GM23338 (cell line): ENCODE results near the gene TMEM273. TPM values are rescaled to one million over a fixed set of nuclear protein-coding genes. Genes with fewer than 3 reads are reported as not detected.

Experiments
- ATAC-seq: fragments of 200-7000 bp; cut with Tn5 transposase; 3 replicates; pipeline ENCODE4 v1.9.1; 2020
- DNase-seq: peaks from one replicate; pipeline ENCODE4 v3.0.0-alpha.2; 2015; ENCODE audit warnings: low spot score
- H2AFZ ChIP-seq: fragments of 200-600 bp; sonication (generic); 2 replicates; pipeline ENCODE4 v1.8.0; 2016; ENCODE audit warnings: antibody characterized with exemption, mild to moderate bottlenecking, moderate library complexity
- H3F3A ChIP-seq: fragments of 200-600 bp; sonication (generic); replicated peaks from 2 replicates; pipeline ENCODE4 v1.8.0; 2017; ENCODE audit warnings: antibody characterized with exemption, mixed run types, low read depth
- H3K27ac ChIP-seq: fragments of 200-600 bp; sonication (generic); 2 replicates; pipeline ENCODE4 v1.6.1; 2016; ENCODE audit warnings: low read depth
- H3K27me3 ChIP-seq: fragments of 200-600 bp; sonication (generic); 2 replicates; pipeline ENCODE4 v1.8.0; 2016; ENCODE audit warnings: mild to moderate bottlenecking, mixed run types, moderate library complexity; ENCODE audit not compliant: insufficient read depth
- H3K36me3 ChIP-seq: fragments of 200-600 bp; sonication (generic); 2 replicates; pipeline ENCODE4 v1.8.0; 2016; ENCODE audit warnings: mild to moderate bottlenecking; ENCODE audit not compliant: insufficient read depth
- H3K4me1 ChIP-seq: fragments of 200-600 bp; sonication (generic); 2 replicates; pipeline ENCODE4 v1.8.0; 2016; ENCODE audit warnings: mild to moderate bottlenecking, moderate library complexity; ENCODE audit not compliant: insufficient read depth
- H3K4me2 ChIP-seq: fragments of 200-600 bp; sonication (generic); 2 replicates; pipeline ENCODE4 v1.7.1; 2017; ENCODE audit warnings: mixed run types
- H3K4me3 ChIP-seq: fragments of 200-600 bp; sonication (generic); 2 replicates; pipeline ENCODE4 v1.6.1; 2016; ENCODE audit warnings: mixed run types
- H3K79me2 ChIP-seq: fragments of 200-600 bp; sonication (generic); replicated peaks from 2 replicates; pipeline ENCODE4 v1.8.0; 2017; ENCODE audit warnings: mild to moderate bottlenecking; ENCODE audit not compliant: insufficient read depth
- H3K9me2 ChIP-seq: fragments of 200-600 bp; sonication (generic); 2 replicates; pipeline ENCODE4 v1.8.0; 2017; ENCODE audit not compliant: insufficient read depth
- H4K20me1 ChIP-seq: fragments of 200-600 bp; sonication (generic); replicated peaks from 2 replicates; pipeline ENCODE4 v1.8.0; 2017; ENCODE audit warnings: mild to moderate bottlenecking; ENCODE audit not compliant: insufficient read depth
- H3K27ac Mint-ChIP-seq: 2 replicates; pipeline ENCODE4 v1.8.0; 2020; ENCODE audit warnings: inconsistent platforms, mild to moderate bottlenecking, moderate library complexity, mixed read lengths
- H3K27me3 Mint-ChIP-seq: 3 replicates; pipeline ENCODE4 v1.8.0; 2022; ENCODE audit warnings: low read depth, mild to moderate bottlenecking, moderate library complexity, mixed read lengths, inconsistent platforms; ENCODE audit not compliant: insufficient read depth, poor library complexity
- H3K36me3 Mint-ChIP-seq: 3 replicates; pipeline ENCODE4 v1.8.0; 2021; ENCODE audit warnings: low read depth, mild to moderate bottlenecking, inconsistent platforms, moderate library complexity, mixed read lengths
- H3K4me1 Mint-ChIP-seq: 3 replicates; pipeline ENCODE4 v1.8.0; 2020; ENCODE audit warnings: mild to moderate bottlenecking, inconsistent platforms, mixed read lengths
- H3K4me3 Mint-ChIP-seq: 3 replicates; pipeline ENCODE4 v1.8.0; 2021; ENCODE audit warnings: moderate library complexity, mild to moderate bottlenecking, inconsistent platforms, mixed read lengths
- H3K9me3 Mint-ChIP-seq: 3 replicates; pipeline ENCODE4 v1.8.0; 2020; ENCODE audit warnings: moderate library complexity, mild to moderate bottlenecking, inconsistent platforms, mixed read lengths
- CREB1 ChIP-seq: fragments of 250-450 bp; sonication (Bioruptor Pico); IDR thresholded peaks from 2 replicates; pipeline ENCODE4 v1.5.0; 2020; ENCODE audit warnings: low read depth, mild to moderate bottlenecking, moderate library complexity
- EZH2 ChIP-seq: fragments of 200-600 bp; sonication (generic); IDR thresholded peaks from one replicate; pipeline ENCODE4 v1.8.0; 2017; ENCODE audit warnings: antibody characterized with exemption, mild to moderate bottlenecking, low read depth; ENCODE audit not compliant: unreplicated experiment
- EZH2phosphoT487 ChIP-seq: fragments of 200-600 bp; sonication (generic); IDR thresholded peaks from one replicate; pipeline ENCODE4 v1.8.1; 2018; ENCODE audit warnings: antibody characterized with exemption; ENCODE audit not compliant: unreplicated experiment
- JUNB ChIP-seq: IDR thresholded peaks from one replicate; pipeline ENCODE4 v1.6.1; 2016; ENCODE audit warnings: antibody characterized with exemption; ENCODE audit not compliant: unreplicated experiment
- POLR2AphosphoS5 ChIP-seq: IDR thresholded peaks from 2 replicates; pipeline ENCODE4 v1.6.1; 2016; ENCODE audit warnings: antibody characterized with exemption, low read depth
- ZNF114 ChIP-seq: fragments of 250-450 bp; sonication (Bioruptor Pico); IDR thresholded peaks from 2 replicates; pipeline ENCODE4 v1.5.0; 2020; ENCODE audit warnings: mild to moderate bottlenecking, moderate library complexity
- ZNF331 ChIP-seq: fragments of 250-450 bp; sonication (Bioruptor Pico); IDR thresholded peaks from 2 replicates; pipeline ENCODE4 v1.5.0; 2020; ENCODE audit warnings: low read depth, mild to moderate bottlenecking, moderate library complexity
- polyA plus RNA-seq: library from polyadenylated mRNA; unstranded; fragments of >200 nt; fragmentation: Nextera tagmentation; extraction: Ambion mirVana; gene quantifications from 2 replicates; pipeline ENCODE4 v1.2.1, GENCODE V29; 2016
- total RNA-seq: library from RNA; depleted of rRNA; stranded (reverse); fragments of >200 nt; shearing (Covaris generic); gene quantifications from 2 replicates; pipeline ENCODE4 v1.2.3, GENCODE V29; 2014
- TF ChIP-seq, protein P1 (sequence below): IDR thresholded peaks from one replicate; pipeline ENCODE4 v1.6.1; 2018; ENCODE audit warnings: antibody characterized with exemption; ENCODE audit not compliant: unreplicated experiment
- TF ChIP-seq, protein P2 (sequence below), 2 experiments: fragments of 200-600 bp in 1 of 2; sonication (generic) in 1 of 2; conservative IDR thresholded peaks; 2 replicates each; pipeline versions ENCODE4 v1.5.1 to v1.6.1; 2016 to 2017; ENCODE audit warnings: antibody characterized with exemption in 2 of 2, low read depth in 2 of 2, mild to moderate bottlenecking in 2 of 2, moderate library complexity in 1 of 2
- TF ChIP-seq, protein P3 (sequence below): IDR thresholded peaks from 2 replicates; pipeline ENCODE4 v1.6.1; 2016; ENCODE audit warnings: antibody characterized with exemption

TMEM273 gene
- total and polyA plus RNA-seq, 2 experiments from 2014 or later: not detected

DNA sequence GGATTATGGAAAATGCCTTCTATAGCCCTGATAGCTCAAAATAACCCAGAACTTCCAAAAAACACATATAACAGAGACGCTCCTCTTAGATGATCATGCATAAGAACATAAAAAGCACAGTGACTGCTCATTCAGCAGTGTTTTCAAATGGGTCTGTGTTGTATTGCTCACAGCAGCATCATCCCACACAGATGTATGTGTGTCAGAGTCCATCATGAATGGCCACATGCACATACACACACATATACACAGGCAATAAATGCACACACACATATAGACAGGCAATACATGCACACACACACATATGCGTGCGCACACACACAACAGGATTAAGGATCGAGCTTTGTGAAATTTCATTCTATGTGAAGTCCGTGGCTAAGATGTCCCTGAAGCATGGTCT is 26.1 kb downstream of the TMEM273 start (continued):
- TF ChIP-seq, protein P1, sequence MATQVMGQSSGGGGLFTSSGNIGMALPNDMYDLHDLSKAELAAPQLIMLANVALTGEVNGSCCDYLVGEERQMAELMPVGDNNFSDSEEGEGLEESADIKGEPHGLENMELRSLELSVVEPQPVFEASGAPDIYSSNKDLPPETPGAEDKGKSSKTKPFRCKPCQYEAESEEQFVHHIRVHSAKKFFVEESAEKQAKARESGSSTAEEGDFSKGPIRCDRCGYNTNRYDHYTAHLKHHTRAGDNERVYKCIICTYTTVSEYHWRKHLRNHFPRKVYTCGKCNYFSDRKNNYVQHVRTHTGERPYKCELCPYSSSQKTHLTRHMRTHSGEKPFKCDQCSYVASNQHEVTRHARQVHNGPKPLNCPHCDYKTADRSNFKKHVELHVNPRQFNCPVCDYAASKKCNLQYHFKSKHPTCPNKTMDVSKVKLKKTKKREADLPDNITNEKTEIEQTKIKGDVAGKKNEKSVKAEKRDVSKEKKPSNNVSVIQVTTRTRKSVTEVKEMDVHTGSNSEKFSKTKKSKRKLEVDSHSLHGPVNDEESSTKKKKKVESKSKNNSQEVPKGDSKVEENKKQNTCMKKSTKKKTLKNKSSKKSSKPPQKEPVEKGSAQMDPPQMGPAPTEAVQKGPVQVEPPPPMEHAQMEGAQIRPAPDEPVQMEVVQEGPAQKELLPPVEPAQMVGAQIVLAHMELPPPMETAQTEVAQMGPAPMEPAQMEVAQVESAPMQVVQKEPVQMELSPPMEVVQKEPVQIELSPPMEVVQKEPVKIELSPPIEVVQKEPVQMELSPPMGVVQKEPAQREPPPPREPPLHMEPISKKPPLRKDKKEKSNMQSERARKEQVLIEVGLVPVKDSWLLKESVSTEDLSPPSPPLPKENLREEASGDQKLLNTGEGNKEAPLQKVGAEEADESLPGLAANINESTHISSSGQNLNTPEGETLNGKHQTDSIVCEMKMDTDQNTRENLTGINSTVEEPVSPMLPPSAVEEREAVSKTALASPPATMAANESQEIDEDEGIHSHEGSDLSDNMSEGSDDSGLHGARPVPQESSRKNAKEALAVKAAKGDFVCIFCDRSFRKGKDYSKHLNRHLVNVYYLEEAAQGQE: no peak
- TF ChIP-seq JUNB (no peak), EZH2phosphoT487 (no peak), ZNF331 (CRISPR knock-in tag) (no peak), POLR2AphosphoS5 (no peak), ZNF114 (CRISPR knock-in tag) (no peak), EZH2 (no peak), CREB1 (CRISPR knock-in tag) (no peak)
- TF ChIP-seq, protein P2, sequence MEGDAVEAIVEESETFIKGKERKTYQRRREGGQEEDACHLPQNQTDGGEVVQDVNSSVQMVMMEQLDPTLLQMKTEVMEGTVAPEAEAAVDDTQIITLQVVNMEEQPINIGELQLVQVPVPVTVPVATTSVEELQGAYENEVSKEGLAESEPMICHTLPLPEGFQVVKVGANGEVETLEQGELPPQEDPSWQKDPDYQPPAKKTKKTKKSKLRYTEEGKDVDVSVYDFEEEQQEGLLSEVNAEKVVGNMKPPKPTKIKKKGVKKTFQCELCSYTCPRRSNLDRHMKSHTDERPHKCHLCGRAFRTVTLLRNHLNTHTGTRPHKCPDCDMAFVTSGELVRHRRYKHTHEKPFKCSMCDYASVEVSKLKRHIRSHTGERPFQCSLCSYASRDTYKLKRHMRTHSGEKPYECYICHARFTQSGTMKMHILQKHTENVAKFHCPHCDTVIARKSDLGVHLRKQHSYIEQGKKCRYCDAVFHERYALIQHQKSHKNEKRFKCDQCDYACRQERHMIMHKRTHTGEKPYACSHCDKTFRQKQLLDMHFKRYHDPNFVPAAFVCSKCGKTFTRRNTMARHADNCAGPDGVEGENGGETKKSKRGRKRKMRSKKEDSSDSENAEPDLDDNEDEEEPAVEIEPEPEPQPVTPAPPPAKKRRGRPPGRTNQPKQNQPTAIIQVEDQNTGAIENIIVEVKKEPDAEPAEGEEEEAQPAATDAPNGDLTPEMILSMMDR (conservative IDR thresholded peaks at IDR 0.05; ENCODE audit: low read depth in 2 of 2): no peak
- TF ChIP-seq, protein P3, sequence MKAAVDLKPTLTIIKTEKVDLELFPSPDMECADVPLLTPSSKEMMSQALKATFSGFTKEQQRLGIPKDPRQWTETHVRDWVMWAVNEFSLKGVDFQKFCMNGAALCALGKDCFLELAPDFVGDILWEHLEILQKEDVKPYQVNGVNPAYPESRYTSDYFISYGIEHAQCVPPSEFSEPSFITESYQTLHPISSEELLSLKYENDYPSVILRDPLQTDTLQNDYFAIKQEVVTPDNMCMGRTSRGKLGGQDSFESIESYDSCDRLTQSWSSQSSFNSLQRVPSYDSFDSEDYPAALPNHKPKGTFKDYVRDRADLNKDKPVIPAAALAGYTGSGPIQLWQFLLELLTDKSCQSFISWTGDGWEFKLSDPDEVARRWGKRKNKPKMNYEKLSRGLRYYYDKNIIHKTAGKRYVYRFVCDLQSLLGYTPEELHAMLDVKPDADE: no peak

DNA sequence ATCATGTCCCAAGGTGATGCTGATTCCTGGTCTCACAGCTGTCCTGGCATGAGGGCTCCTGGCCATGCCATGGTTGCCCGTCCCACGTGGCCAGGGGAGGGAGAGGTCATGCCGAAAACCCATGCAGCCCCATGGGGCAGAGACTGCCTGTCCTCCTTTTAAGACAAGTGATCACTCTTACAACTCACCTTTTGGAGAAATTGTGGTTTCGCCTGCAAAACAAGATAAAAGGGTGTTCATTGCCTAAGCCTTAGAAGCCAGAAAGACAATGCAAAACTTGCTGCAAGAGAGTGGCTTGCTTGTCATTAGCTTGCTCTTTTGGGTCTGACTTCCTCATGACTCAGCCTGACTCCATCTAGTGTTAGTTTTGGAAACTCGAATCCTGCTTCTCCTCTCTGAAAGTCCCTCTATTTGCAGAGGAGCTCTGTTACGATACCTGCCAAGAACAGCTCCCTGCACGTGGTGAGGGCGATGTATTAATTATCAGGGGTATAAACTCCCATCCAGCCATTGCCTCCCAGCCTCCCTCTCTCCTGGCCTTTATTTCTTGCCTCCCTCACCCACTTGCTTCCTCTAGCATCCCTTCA is 26.7 kb downstream of the TMEM273 start:
- Mint-ChIP-seq H3K36me3 (peaks cover 2% of the 10 kb centered on the region; the same call in 1 of the 3 replicates), H3K9me3 (0 out of 3 replicates have a peak, but pooled peaks cover 3% of the 10 kb centered on the region), H3K27ac (no peak overlapping the region), H3K4me3 (no peak overlapping the region), H3K4me1 (peaks cover 31% of the 10 kb centered on the region), H3K27me3 (peaks cover 5% of the 10 kb centered on the region)
- DNase-seq: peak; percentile 66
- no peaks in the 10 kb centered on the region for H3K27me3 ChIP-seq
- H3K36me3 ChIP-seq: no peaks in the 10 kb centered on the region
- peak overlapping the region; percentile 70; the same call in 1 of the 2 replicates for H2AFZ ChIP-seq
- no peak overlapping the region for H3K27ac ChIP-seq
- H4K20me1 ChIP-seq: no peaks in the 10 kb centered on the region
- no peak overlapping the region for H3K4me3 ChIP-seq
- no peaks in the 10 kb centered on the region for H3F3A ChIP-seq
- no peaks in the 10 kb centered on the region for H3K79me2 ChIP-seq
- H3K4me1 ChIP-seq: peaks cover 21% of the 10 kb centered on the region
- peak; percentile 62 for ATAC-seq
- no peak overlapping the region for H3K4me2 ChIP-seq
- no peaks in the 10 kb centered on the region for H3K9me2 ChIP-seq
- TF ChIP-seq, protein P2 (conservative IDR thresholded peaks at IDR 0.05; ENCODE audit: low read depth in 2 of 2): peak; percentile 44 to 66; a peak in 3 of 4 replicates
